ENCODE data around the gene RGS8. TPM values are rescaled to one million over a fixed set of nuclear protein-coding genes. Genes with fewer than 3 reads are reported as not detected.

The RGS8 gene
- total and polyA plus RNA-seq, 2 donors (not counting 1 experiment from before 2014, with no cell fraction given) = not detected

DNA sequence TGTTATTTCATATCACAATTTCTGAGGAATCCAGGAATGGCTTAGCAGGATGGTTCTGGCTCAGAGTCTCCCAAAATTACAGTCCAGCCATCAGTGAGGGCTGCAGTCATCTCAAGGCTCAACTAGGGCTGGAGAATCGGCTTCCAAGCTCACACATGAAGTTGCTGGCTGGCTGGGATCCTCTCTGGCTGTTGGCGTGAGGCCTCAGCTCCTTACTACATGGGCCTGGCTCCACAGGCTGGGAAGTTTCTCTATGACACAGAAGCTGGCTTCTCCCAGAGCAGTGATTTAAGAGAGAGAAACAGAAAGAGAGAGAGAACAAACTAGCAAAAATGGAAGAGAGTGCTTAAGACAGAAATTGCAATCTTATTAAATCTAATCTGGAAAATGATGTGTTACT is 38.8 kb upstream of the RGS8 start:
- Mint-ChIP-seq H3K4me3 (no peak overlapping the region), H3K4me1 (no peaks in the 10 kb centered on the region), H3K27ac (no peak overlapping the region), H3K9me3 (ENCODE audit: insufficient read depth) (no peaks in the 10 kb centered on the region), H3K27me3 (no peaks in the 10 kb centered on the region)
- DNase-seq (no peak), ATAC-seq (ENCODE audit: low read depth) (no peak)
- Histone ChIP-seq H3K79me2 (ENCODE audit: control insufficient read depth, insufficient read depth, low read length) (no peaks in the 10 kb centered on the region), H3K4me2 (replicated peaks; ENCODE audit: low read depth, low read length, poor library complexity, severe bottlenecking) (no peak overlapping the region), H3K27ac (ENCODE audit: low read length in 2 of 2) (no peak overlapping the region), H3K4me3 (ENCODE audit: control extremely low read depth in 1 of 5, extremely low read depth in 1 of 5, insufficient read depth in 1 of 5, low read depth in 2 of 5, low read length in 4 of 5) (no peak overlapping the region), H3K9me3 (ENCODE audit: control extremely low read depth in 1 of 3, control insufficient read depth in 2 of 3, insufficient read depth in 1 of 3, low read length in 2 of 3) (no peaks in the 10 kb centered on the region), H3K9ac (ENCODE audit: low read length) (no peak overlapping the region), H3K27me3 (replicated peaks in 1 of 4; ENCODE audit: control extremely low read depth in 1 of 4, control insufficient read depth in 3 of 4, insufficient read depth in 4 of 4, low read length in 3 of 4) (no peaks in the 10 kb centered on the region), H3K36me3 (replicated peaks in 1 of 2; ENCODE audit: control extremely low read depth in 1 of 2, control insufficient read depth in 1 of 2, extremely low read depth in 1 of 2, insufficient read depth in 2 of 2, low read length in 1 of 2) (no peaks in the 10 kb centered on the region), H4K20me1 (ENCODE audit: control insufficient read depth, insufficient read depth, low read length, poor library complexity, severe bottlenecking) (no peaks in the 10 kb centered on the region), H2AFZ (ENCODE audit: insufficient read depth, low read depth, low read length, poor library complexity, severe bottlenecking) (no peak overlapping the region), H3K4me1 (ENCODE audit: control insufficient read depth in 2 of 2, insufficient read depth in 2 of 2, low read length in 2 of 2) (no peaks in the 10 kb centered on the region)
- TF ChIP-seq, protein P1, sequence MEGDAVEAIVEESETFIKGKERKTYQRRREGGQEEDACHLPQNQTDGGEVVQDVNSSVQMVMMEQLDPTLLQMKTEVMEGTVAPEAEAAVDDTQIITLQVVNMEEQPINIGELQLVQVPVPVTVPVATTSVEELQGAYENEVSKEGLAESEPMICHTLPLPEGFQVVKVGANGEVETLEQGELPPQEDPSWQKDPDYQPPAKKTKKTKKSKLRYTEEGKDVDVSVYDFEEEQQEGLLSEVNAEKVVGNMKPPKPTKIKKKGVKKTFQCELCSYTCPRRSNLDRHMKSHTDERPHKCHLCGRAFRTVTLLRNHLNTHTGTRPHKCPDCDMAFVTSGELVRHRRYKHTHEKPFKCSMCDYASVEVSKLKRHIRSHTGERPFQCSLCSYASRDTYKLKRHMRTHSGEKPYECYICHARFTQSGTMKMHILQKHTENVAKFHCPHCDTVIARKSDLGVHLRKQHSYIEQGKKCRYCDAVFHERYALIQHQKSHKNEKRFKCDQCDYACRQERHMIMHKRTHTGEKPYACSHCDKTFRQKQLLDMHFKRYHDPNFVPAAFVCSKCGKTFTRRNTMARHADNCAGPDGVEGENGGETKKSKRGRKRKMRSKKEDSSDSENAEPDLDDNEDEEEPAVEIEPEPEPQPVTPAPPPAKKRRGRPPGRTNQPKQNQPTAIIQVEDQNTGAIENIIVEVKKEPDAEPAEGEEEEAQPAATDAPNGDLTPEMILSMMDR (IDR thresholded peaks at IDR 0.05) = no peak
- no peak for TF ChIP-seq EZH2 (IDR thresholded peaks at IDR 0.05; ENCODE audit: borderline replicate concordance, insufficient read depth, low read depth, low read length, poor library complexity, severe bottlenecking)
- ChIA-PET CTCF (no interaction called here), POLR2A (no interaction called here)
- 100% methylated on average over 1 of the region's 2 CpGs for WGBS (ENCODE audit: insufficient coverage)
- intact Hi-C loops (cut with micrococcal nuclease) = no loop called here

DNA sequence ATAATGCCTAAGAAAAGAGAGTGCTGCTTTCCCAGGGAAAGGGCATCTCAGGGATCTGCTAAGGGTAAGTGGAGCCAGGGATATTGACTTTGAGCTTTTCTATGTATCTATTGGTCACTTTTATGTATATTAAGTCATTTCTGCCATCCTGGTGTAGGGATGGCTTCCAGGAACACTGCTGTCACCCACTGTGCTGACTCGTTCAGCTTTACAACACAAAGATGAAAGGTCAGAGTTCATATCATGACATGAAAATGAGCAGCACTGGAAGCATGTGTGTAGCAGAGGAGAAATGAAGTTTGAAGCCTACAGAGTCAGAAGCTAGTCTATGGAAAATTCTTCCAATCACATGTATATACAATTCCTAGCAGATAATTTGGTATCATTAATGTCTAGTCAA is 37.1 kb upstream of the RGS8 start:
- peaks cover 14% of the 10 kb centered on the region for H3K4me1 Mint-ChIP-seq
- no peak overlapping the region for H3K27ac Mint-ChIP-seq
- no CpG with 5 or more reads among the region's 1 CpG for WGBS (ENCODE audit: insufficient coverage)
- peaks cover 10 to 15% of the 10 kb centered on the region in 2 donors for H3K4me1 ChIP-seq (ENCODE audit: control insufficient read depth in 2 of 2, insufficient read depth in 2 of 2, low read length in 2 of 2)
- intact Hi-C loops (cut with micrococcal nuclease) = no loop called here
- no peaks in the 10 kb centered on the region for H3K9me3 ChIP-seq (ENCODE audit: control extremely low read depth in 1 of 3, control insufficient read depth in 2 of 3, insufficient read depth in 1 of 3, low read length in 2 of 3)
- TF ChIP-seq, protein P1 (IDR thresholded peaks at IDR 0.05) = no peak
- TF ChIP-seq EZH2 (IDR thresholded peaks at IDR 0.05; ENCODE audit: borderline replicate concordance, insufficient read depth, low read depth, low read length, poor library complexity, severe bottlenecking) = no peak
- H3K27me3 Mint-ChIP-seq = no peaks in the 10 kb centered on the region
- H3K27me3 ChIP-seq (replicated peaks in 1 of 4; ENCODE audit: control extremely low read depth in 1 of 4, control insufficient read depth in 3 of 4, insufficient read depth in 4 of 4, low read length in 3 of 4) = no peaks in the 10 kb centered on the region
- no peak overlapping the region for H2AFZ ChIP-seq (ENCODE audit: insufficient read depth, low read depth, low read length, poor library complexity, severe bottlenecking)
- H4K20me1 ChIP-seq (ENCODE audit: control insufficient read depth, insufficient read depth, low read length, poor library complexity, severe bottlenecking) = no peaks in the 10 kb centered on the region
- H3K9me3 Mint-ChIP-seq (ENCODE audit: insufficient read depth) = no peaks in the 10 kb centered on the region
- CTCF ChIA-PET = no interaction called here
- no peaks in the 10 kb centered on the region for H3K79me2 ChIP-seq (ENCODE audit: control insufficient read depth, insufficient read depth, low read length)
- H3K4me3 ChIP-seq (ENCODE audit: control extremely low read depth in 1 of 5, extremely low read depth in 1 of 5, insufficient read depth in 1 of 5, low read depth in 2 of 5, low read length in 4 of 5) = no peak overlapping the region
- DNase-seq (no peak), ATAC-seq (ENCODE audit: low read depth) (no peak)
- H3K27ac ChIP-seq (ENCODE audit: low read length in 2 of 2) = no peak overlapping the region
- POLR2A ChIA-PET = no interaction called here
- H3K9ac ChIP-seq (ENCODE audit: low read length) = no peak overlapping the region
- no peak overlapping the region for H3K4me3 Mint-ChIP-seq
- no peaks in the 10 kb centered on the region for H3K36me3 ChIP-seq (replicated peaks in 1 of 2; ENCODE audit: control extremely low read depth in 1 of 2, control insufficient read depth in 1 of 2, extremely low read depth in 1 of 2, insufficient read depth in 2 of 2, low read length in 1 of 2)
- no peak overlapping the region for H3K4me2 ChIP-seq (replicated peaks; ENCODE audit: low read depth, low read length, poor library complexity, severe bottlenecking)
